ENCODE results near the gene RPAIN.

RPAIN gene

DNA sequence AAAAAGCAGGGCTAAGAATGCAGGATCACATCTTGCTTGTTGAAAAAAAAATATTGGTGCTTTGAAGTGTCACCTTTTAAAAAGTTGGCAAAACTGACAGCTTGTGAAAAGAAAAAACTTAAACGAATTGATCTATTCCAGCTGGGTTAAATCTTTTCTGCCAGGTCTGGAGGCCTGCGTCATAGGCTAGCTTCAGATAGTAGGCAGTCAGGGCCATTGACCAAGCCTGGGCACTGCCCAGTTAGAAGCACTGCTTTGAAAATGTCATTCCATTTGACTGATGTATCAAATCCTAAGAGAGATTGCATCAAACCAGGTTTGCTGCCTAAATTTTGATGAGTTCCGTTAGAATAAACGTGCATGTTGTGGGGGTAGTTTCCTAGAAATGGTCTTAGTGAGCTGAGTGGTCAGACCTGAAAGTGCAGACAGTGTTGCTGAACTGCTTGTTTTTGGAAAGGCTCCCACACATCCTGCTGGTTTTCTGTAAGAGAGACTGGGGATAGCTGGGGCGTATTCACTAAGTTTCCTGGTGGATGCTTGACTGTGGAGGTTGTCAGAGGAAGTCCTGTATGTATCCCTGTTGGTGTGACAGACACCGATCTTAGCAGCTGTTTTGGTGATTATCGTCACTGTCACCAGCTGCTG is 39.4 kb upstream of the RPAIN start:
- DNase-seq: no peak
- Histone ChIP-seq H3K36me3 (peaks cover 34% of the 10 kb centered on the region), H3K9me3 (no peaks in the 10 kb centered on the region), H3K4me3 (ENCODE audit: low read depth, low read length) (no peak overlapping the region), H3K4me1 (no peaks in the 10 kb centered on the region), H3K27me3 (no peaks in the 10 kb centered on the region)
- TF ChIP-seq, protein P1, sequence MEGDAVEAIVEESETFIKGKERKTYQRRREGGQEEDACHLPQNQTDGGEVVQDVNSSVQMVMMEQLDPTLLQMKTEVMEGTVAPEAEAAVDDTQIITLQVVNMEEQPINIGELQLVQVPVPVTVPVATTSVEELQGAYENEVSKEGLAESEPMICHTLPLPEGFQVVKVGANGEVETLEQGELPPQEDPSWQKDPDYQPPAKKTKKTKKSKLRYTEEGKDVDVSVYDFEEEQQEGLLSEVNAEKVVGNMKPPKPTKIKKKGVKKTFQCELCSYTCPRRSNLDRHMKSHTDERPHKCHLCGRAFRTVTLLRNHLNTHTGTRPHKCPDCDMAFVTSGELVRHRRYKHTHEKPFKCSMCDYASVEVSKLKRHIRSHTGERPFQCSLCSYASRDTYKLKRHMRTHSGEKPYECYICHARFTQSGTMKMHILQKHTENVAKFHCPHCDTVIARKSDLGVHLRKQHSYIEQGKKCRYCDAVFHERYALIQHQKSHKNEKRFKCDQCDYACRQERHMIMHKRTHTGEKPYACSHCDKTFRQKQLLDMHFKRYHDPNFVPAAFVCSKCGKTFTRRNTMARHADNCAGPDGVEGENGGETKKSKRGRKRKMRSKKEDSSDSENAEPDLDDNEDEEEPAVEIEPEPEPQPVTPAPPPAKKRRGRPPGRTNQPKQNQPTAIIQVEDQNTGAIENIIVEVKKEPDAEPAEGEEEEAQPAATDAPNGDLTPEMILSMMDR (IDR thresholded peaks at IDR 0.05; ENCODE audit: low read depth, low read length): no peak

- Histone ChIP-seq H3K36me3 (peaks cover 38% of the 10 kb centered on the region), H3K4me3 (ENCODE audit: low read depth, low read length) (no peak overlapping the region), H3K9me3 (no peaks in the 10 kb centered on the region), H3K4me1 (no peaks in the 10 kb centered on the region), H3K27me3 (no peaks in the 10 kb centered on the region)
- DNase-seq: no peak
- TF ChIP-seq, protein P1 (IDR thresholded peaks at IDR 0.05; ENCODE audit: low read depth, low read length): no peak
Observed at GRCh38 chr17:5381542-5381941, 38.4 kb upstream of the RPAIN start.

- no peak for DNase-seq
- H3K27me3 ChIP-seq: no peaks in the 10 kb centered on the region
- H3K9me3 ChIP-seq: no peaks in the 10 kb centered on the region
- H3K4me1 ChIP-seq: no peaks in the 10 kb centered on the region
- TF ChIP-seq, protein P1 (IDR thresholded peaks at IDR 0.05; ENCODE audit: low read depth, low read length): no peak
- H3K36me3 ChIP-seq: peaks cover 24% of the 10 kb centered on the region
- no peak overlapping the region for H3K4me3 ChIP-seq (ENCODE audit: low read depth, low read length)
Observed at GRCh38 chr17:5391678-5392077, 28.3 kb upstream of the RPAIN start.

DNA sequence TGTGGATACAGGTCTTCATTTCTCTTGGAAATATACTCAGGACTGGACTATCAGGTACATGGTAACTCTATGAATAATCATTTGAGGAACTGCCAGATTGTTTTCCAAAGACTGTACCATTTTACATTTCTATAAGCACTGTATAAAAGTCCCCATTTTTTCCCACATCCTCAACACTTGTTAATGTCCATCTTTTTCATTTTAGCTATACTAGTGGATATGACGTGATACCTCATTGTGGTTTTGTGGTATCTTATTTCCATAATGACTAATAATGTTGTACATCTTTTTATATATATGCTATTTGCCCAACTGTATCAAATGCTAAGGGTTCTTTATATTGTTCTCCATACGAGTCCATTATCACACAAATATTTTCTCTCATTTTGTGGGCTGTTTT is 23.4 kb upstream of the RPAIN start:
- peaks cover 23% of the 10 kb centered on the region for H3K36me3 ChIP-seq
- no peaks in the 10 kb centered on the region for H3K27me3 ChIP-seq
- TF ChIP-seq, protein P1 (IDR thresholded peaks at IDR 0.05; ENCODE audit: low read depth, low read length): no peak
- no peaks in the 10 kb centered on the region for H3K9me3 ChIP-seq
- no peaks in the 10 kb centered on the region for H3K4me1 ChIP-seq
- no peak for DNase-seq
- H3K4me3 ChIP-seq (ENCODE audit: low read depth, low read length): no peak overlapping the region

DNA sequence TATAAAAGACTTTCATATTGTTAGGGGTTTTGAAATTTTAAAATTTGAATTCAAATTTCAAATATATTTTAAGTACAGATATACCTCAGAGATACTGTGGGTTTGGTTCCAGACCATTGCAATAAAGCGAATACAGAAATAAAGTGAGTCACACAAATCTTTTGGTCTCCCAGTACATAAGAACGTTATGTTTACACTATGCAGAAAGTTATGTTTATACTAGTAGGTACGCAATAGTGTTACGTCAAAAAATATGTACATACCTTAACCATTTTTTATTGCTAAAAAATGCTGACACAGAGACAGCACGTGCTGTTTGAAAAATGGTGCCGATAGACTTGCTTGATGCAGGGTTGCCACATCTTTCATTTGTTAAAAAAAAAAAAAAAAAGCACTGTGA is 20.2 kb upstream of the RPAIN start:
- DNase-seq: no peak
- TF ChIP-seq, protein P1 (IDR thresholded peaks at IDR 0.05; ENCODE audit: low read depth, low read length): no peak
- no peak overlapping the region for H3K4me3 ChIP-seq (ENCODE audit: low read depth, low read length)
- peaks cover 26% of the 10 kb centered on the region for H3K36me3 ChIP-seq
- H3K27me3 ChIP-seq: no peaks in the 10 kb centered on the region
- no peaks in the 10 kb centered on the region for H3K9me3 ChIP-seq
- no peaks in the 10 kb centered on the region for H3K4me1 ChIP-seq

- H3K36me3 ChIP-seq: peaks cover 41% of the 10 kb centered on the region
- H3K4me1 ChIP-seq: no peaks in the 10 kb centered on the region
- no peaks in the 10 kb centered on the region for H3K9me3 ChIP-seq
- no peak overlapping the region for H3K4me3 ChIP-seq (ENCODE audit: low read depth, low read length)
- TF ChIP-seq, protein P1 (IDR thresholded peaks at IDR 0.05; ENCODE audit: low read depth, low read length): no peak
- DNase-seq: no peak
- H3K27me3 ChIP-seq: no peaks in the 10 kb centered on the region
Observed at GRCh38 chr17:5405400-5405799, 14.6 kb upstream of the RPAIN start.

Data from BE2C (cell line).